GM13977 (cell line): ENCODE measurements around the gene WNT11.

Experiments
- DNase-seq: peaks from one replicate; pipeline ENCODE4 v3.0.0; 2012; ENCODE audit warnings: low spot score
- CTCF ChIP-seq: IDR thresholded peaks from 2 replicates; pipeline ENCODE4 v1.5.1; 2012; ENCODE audit warnings: mild to moderate bottlenecking, control low read depth; ENCODE audit not compliant: insufficient read depth; ENCODE audit errors: extremely low read depth, missing control alignments
- in situ Hi-C: fragments of 300-500 bp; cut with MboI; formaldehyde crosslinking; loops from one replicate; pipeline ENCODE4 v1.12.0; 2022; ENCODE audit warnings: low sequenced_read_pairs, low pct_unique_long_range_greater_than_20kb, mixed read lengths, inconsistent platforms; ENCODE audit not compliant: unreplicated experiment

Gene WNT11

GRCh38 chr11:76152086-76152681 lies 54.1 kb downstream of the WNT11 start:
- DNase-seq, result peak; percentile 89
- TF ChIP-seq CTCF, result peak; percentile 99
- in situ Hi-C loops, result no loop called here

GRCh38 chr11:76151556-76152085 lies 54.7 kb downstream of the WNT11 start:
- in situ Hi-C loops, result no loop called here
- peak; percentile 26 for DNase-seq
- TF ChIP-seq CTCF, result no peak

GRCh38 chr11:76150141-76150540 lies 56.2 kb downstream of the WNT11 start:
- in situ Hi-C loops, result no loop called here
- TF ChIP-seq CTCF, result no peak
- DNase-seq, result no peak

GRCh38 chr11:76149713-76150112 lies 56.6 kb downstream of the WNT11 start:
- in situ Hi-C loops, result loop anchor here (5.0 to 25.0 kb wide), 2 partner anchors 252 to 437 kb away; partner anchors contain the start of gene MOGAT2
- DNase-seq, result no peak
- TF ChIP-seq CTCF, result no peak

GRCh38 chr11:76148941-76149613 lies 57.2 kb downstream of the WNT11 start:
- no peak for DNase-seq
- in situ Hi-C loops, result loop anchor here (5.0 to 25.0 kb wide), 2 partner anchors 252 to 437 kb away; partner anchors contain the start of gene MOGAT2
- TF ChIP-seq CTCF, result no peak

GRCh38 chr11:76148231-76148630 lies 58.1 kb downstream of the WNT11 start:
- TF ChIP-seq CTCF, result no peak
- in situ Hi-C loops, result loop anchor here (5.0 to 25.0 kb wide), 2 partner anchors 251 to 436 kb away; partner anchors contain the start of gene MOGAT2
- DNase-seq, result no peak
